ENCODE measurements around the gene CTNNA2.

Gene CTNNA2

GRCh38 chr2:79700651-79701050 is 187.8 kb downstream of the CTNNA2 start:
- in situ Hi-C loops (cut with HindIII; ENCODE audit: low sequenced_read_pairs): no loop called here

DNA sequence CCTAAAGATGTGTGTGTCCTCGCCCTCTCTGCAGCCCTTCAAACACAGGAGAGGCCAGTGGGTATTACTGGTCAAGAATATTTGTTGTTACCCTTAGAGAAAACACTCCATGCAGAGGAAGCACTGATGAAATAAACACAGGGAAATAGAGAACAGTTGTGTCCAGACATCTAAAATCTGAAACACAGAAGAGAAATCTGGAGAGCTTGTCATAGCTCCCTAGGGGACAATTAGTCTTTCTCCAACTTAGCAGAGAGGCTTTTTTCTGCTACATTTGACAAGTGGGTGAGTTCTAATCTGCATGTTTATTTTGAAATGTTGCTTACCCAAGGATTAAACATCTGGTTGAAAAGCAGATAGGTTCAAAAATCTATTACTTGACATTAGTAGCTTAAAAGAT is 190.1 kb downstream of the CTNNA2 start:
- in situ Hi-C loops (cut with HindIII; ENCODE audit: low sequenced_read_pairs): no loop called here

DNA sequence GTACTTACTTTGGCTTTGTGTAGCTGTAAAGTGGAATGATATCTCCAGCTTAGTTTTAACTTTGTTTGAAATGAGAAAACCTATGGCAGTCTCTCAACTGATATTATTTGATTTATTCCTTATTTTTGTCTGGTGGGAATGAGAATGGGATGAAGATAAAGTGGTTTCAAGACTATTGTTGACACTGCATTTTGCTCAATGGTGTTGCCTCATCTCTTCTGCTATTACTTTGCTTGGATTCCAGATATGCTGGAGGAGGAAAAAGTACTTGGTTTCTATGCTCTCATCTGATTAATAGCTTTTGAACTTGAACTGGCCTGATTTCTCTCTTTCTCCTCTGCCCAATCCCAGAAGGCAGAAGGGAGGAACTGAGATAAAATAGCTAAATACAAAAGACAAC is 198.2 kb downstream of the CTNNA2 start:
- in situ Hi-C loops (cut with HindIII; ENCODE audit: low sequenced_read_pairs): no loop called here

- in situ Hi-C loops (cut with HindIII; ENCODE audit: low sequenced_read_pairs): no loop called here
Measured at GRCh38 chr2:79713131-79713785, 200.4 kb downstream of the CTNNA2 start.

- in situ Hi-C loops (cut with HindIII; ENCODE audit: low sequenced_read_pairs): no loop called here
Measured at GRCh38 chr2:79714283-79714682, 201.4 kb downstream of the CTNNA2 start.

DNA sequence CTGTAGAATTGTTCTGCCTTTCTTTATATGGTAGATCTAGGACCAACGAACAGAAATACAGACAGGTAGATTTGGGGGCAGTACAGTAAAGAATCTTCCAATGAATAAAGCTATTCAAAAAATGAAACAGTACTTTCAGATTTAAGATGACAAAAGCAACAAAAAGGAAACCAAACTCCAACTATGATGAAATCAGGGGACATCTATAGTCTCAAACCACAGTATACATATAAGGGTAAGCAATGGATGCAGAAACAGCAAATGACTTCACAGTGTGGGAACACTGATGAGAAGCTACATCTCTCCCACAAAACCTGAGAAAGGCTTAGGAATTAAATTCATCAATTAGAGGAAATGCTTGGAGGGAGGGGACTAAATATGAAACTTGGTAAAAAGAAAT is 202.5 kb downstream of the CTNNA2 start:
- in situ Hi-C loops (cut with HindIII; ENCODE audit: low sequenced_read_pairs): no loop called here

GRCh38 chr2:79716266-79716665 is 203.4 kb downstream of the CTNNA2 start:
- in situ Hi-C loops (cut with HindIII; ENCODE audit: low sequenced_read_pairs): no loop called here

DNA sequence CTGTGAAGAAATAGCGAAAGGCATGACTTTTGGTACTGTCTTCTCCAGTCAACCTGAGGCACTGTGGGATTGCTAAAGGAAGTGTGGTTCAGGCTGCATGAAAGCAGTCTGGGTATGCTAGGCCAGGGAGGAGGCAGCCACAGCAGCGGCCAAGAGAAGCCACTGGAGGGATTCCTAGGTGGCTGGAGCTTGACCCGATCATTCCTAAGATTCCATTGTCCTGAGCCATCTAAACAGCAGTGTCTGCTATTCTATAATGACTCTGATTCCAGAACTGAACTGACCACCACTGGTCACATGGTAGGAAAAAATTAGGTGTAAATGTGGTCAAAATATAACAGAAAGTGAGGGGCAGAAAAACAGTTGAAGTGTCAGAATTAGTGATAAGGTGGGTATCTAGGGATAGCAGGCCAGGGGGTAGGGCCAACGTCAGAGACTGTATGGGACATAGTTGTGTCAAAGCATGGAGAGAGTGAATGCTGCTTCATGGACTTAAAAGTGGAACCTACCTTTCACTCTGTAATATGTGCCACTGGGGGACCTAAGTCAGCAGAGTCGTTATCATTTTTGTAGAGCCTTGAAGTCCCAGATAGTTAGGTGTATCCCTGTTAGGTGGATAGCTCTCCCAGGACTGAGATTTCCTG is 204.6 kb downstream of the CTNNA2 start:
- in situ Hi-C loops (cut with HindIII; ENCODE audit: low sequenced_read_pairs): no loop called here

DNA sequence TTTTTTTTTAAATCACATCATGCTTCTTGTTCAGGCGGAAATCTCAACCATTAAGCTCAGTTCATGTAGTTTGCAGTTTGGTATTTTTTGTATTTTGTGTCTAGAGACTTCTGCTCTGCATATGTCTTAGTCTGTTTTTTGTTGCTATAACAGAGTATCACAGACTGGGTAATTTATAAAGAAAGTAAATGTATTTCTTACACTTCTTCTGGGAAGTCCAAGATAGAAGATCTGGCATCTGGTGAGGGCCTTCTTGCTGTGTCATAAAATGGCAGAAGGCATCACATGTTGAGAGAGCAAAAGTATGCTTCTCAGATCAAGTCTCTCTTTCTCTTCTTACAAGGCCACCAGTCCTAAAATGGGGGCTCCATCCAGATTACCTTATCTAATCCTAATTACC is 208.2 kb downstream of the CTNNA2 start:
- in situ Hi-C loops (cut with HindIII; ENCODE audit: low sequenced_read_pairs): no loop called here

DNA sequence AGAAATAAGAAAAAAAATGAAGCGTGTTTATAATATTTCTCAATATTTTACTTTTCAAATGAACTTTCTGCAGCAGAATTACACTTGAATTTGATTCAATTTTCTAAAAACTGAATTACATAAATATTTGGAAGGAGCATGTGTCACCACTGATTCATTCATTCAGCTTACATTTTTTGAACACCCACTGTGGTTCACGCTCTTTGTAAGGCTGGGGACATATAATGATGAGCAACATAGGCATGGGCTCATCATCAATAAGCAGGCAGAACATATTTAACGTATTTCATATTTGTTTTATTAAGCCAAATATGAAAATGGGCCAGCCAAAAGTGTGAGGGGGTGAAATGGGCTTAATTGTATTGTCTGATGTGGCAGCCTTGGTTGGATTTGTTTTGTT is 209.1 kb downstream of the CTNNA2 start:
- in situ Hi-C loops (cut with HindIII; ENCODE audit: low sequenced_read_pairs): no loop called here

GRCh38 chr2:79723830-79724229 is 211.0 kb downstream of the CTNNA2 start:
- in situ Hi-C loops (cut with HindIII; ENCODE audit: low sequenced_read_pairs): no loop called here

DNA sequence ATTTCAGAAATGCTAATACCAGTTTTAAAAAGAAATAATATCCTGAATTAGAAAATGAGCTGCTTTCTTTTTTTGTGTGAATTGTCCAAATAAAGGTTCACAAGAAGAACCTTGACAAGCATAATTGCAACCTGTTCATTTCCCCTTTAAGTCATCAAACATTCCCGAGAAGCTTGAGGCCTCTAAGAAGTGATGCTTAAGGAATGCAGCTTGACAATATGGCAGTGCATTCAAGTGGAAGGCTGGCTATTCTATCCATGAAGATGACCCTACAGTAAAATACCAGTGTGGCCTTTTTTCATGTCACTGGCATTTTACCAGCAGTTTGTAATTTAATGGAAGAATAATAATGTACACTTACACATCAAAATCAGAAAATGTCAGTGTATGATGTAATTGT is 216.7 kb downstream of the CTNNA2 start:
- in situ Hi-C loops (cut with HindIII; ENCODE audit: low sequenced_read_pairs): no loop called here

GRCh38 chr2:79734518-79734917 is 221.7 kb downstream of the CTNNA2 start:
- in situ Hi-C loops (cut with HindIII; ENCODE audit: low sequenced_read_pairs): no loop called here

DNA sequence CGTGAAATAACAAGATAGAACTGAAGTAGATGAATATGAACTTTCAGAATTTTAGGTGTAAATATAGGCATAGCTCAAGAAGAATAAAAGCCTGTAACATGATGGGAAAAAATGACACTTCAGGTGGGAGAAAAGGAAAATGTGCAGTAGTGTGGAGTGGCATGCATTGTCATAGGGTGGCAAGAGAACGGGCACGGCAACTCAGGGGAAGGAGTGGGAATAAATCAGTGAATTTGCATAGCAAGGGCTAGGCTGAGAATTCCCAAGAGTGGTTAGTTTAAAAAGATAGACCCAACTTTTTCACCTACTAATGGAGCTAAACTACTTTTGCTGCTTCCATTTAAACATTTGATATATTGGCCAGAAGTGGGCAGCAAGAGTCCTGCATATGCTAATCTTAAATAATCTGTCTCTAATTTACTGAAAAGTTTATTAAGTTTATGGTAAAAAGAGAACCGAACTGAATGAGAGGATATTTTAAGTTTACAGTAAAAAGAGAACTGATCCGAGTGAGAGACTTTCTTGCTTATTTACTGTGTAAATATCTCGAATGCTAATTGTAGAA is 228.1 kb downstream of the CTNNA2 start:
- in situ Hi-C loops (cut with HindIII; ENCODE audit: low sequenced_read_pairs): no loop called here

DNA sequence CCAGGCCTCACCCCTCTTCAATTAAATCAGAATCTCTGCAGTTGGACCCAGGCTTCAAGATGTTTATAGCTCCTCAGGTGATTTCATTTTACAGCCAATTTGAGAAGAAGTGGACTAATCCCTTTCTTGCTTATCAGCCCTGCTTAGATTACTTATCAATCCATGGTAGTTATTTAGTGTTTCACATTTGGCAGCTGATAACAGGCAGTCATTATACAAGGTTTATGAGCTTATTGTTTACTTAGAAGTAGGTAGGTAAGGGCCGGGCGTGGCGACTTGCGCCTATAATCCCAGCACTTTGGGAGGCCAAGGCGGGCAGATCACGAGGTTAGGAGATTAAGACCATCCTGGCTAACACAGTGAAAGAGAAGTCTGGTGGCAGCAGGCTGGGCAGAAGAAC is 237.5 kb downstream of the CTNNA2 start:
- in situ Hi-C loops (cut with HindIII; ENCODE audit: low sequenced_read_pairs): no loop called here

- in situ Hi-C loops (cut with HindIII; ENCODE audit: low sequenced_read_pairs): no loop called here
Measured at GRCh38 chr2:79757526-79757925, 244.7 kb downstream of the CTNNA2 start.

GRCh38 chr2:79758042-79758441 is 245.2 kb downstream of the CTNNA2 start:
- in situ Hi-C loops (cut with HindIII; ENCODE audit: low sequenced_read_pairs): no loop called here

GRCh38 chr2:79758749-79759282 is 246.0 kb downstream of the CTNNA2 start:
- in situ Hi-C loops (cut with HindIII; ENCODE audit: low sequenced_read_pairs): no loop called here

DNA sequence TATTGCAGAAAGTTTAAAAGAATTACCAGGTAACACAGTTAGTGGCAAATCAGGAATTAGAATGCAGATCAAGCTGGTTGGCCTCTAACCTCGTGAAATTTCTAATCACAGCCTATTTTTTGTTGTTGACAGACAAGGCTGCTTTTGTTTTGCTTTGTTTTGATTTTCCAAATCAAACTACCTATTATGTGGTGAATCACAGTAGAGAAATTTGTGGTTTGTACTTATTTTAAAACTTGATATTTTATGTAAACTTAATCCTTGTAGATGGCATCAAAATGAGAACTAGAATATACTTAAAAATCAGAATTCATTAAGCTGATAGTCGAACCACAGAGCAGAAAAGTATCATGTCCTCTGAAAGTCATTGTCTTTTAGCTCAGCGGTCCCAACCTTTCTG is 258.1 kb downstream of the CTNNA2 start:
- in situ Hi-C loops (cut with HindIII; ENCODE audit: low sequenced_read_pairs): no loop called here

DNA sequence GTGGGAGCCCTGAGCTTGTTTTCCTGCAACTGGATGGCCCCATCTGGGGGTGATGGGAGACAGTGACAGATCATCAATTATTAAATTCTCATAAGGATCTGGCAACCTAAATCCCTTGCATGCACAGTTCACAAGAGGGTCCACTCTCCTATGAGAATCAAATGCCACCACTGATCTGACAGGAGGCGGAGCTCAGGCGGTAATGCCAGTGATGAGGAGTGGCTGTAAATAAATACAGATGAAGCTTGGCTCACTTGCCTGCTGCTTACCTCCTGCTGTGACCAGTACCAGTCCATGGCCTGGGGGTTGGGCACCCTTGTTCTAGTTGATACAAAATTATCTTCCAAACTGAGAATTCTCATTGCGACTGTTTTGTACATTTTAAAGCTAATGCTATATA is 258.6 kb downstream of the CTNNA2 start:
- in situ Hi-C loops (cut with HindIII; ENCODE audit: low sequenced_read_pairs): no loop called here

- in situ Hi-C loops (cut with HindIII; ENCODE audit: low sequenced_read_pairs): no loop called here
Measured at GRCh38 chr2:79774016-79774415, 261.2 kb downstream of the CTNNA2 start.

DNA sequence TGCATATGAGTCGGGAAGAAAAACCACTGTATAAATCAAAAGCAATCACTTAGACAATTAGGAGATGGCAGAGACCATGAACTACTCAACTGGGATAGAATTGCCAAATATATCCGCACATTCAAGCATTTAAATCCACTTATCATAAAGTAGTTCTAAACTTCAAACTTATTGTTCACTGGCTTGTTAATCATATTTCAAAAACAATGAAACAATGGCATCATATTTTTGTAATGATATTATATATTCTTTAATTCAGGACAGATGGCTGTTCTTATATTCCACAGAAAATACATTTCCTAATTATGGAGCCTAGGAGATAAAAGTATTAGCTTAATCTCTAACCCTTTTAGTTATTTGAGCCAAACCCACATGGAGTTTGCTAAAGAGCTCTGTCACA is 263.6 kb downstream of the CTNNA2 start:
- in situ Hi-C loops (cut with HindIII; ENCODE audit: low sequenced_read_pairs): no loop called here
